ENCODE data around the gene SH3D19. TPM values are rescaled to one million over a fixed set of nuclear protein-coding genes. Genes with fewer than 3 reads are reported as not detected.

SH3D19 gene
- total RNA-seq, 6 experiments from 2014 or later, result 40.2 to 53.8 (median 46.9) TPM

DNA sequence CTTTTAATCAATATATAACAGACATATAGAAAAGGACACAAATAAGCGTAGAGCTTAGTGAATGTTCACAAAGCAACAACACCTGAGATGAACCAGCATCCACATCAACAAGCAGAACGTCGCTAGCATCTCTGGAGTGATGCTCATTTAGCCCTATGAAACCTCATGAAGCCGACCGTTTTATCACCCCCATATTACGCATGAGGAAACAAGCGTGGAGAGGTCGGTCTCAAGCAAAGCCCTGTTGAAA is 226.5 kb downstream of the SH3D19 start:
- H3K27ac ChIP-seq, result peak overlapping the region in 2 of 3 donors; percentile 10 to 37
- TF ChIP-seq POLR2A (IDR thresholded peaks at IDR 0.05), result no peak
- TF ChIP-seq, protein P1, sequence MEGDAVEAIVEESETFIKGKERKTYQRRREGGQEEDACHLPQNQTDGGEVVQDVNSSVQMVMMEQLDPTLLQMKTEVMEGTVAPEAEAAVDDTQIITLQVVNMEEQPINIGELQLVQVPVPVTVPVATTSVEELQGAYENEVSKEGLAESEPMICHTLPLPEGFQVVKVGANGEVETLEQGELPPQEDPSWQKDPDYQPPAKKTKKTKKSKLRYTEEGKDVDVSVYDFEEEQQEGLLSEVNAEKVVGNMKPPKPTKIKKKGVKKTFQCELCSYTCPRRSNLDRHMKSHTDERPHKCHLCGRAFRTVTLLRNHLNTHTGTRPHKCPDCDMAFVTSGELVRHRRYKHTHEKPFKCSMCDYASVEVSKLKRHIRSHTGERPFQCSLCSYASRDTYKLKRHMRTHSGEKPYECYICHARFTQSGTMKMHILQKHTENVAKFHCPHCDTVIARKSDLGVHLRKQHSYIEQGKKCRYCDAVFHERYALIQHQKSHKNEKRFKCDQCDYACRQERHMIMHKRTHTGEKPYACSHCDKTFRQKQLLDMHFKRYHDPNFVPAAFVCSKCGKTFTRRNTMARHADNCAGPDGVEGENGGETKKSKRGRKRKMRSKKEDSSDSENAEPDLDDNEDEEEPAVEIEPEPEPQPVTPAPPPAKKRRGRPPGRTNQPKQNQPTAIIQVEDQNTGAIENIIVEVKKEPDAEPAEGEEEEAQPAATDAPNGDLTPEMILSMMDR (IDR thresholded peaks at IDR 0.05), result no peak
- 33% methylated on average over 3 of the region's 8 CpGs for WGBS (ENCODE audit: insufficient coverage, low coverage, low lambda C conversion rate, missing lambda C conversion rate)
- no peaks in the 10 kb centered on the region for H3K27me3 ChIP-seq
- intact Hi-C loops (cut with DNase I), result no loop called here
- H3K9me3 ChIP-seq, result no peaks in the 10 kb centered on the region
- ATAC-seq, result peak; percentile 9 to 30 (median 13)
- peaks cover 9 to 31% (median 17%) of the 10 kb centered on the region in 4 donors for H3K36me3 ChIP-seq
- no peak for DNase-seq
- H3K4me3 ChIP-seq, result peak overlapping the region; percentile 19 to 91 (median 83)
- peaks cover 0 to 20% (median 6%) of the 10 kb centered on the region in 4 donors for H3K4me1 ChIP-seq

DNA sequence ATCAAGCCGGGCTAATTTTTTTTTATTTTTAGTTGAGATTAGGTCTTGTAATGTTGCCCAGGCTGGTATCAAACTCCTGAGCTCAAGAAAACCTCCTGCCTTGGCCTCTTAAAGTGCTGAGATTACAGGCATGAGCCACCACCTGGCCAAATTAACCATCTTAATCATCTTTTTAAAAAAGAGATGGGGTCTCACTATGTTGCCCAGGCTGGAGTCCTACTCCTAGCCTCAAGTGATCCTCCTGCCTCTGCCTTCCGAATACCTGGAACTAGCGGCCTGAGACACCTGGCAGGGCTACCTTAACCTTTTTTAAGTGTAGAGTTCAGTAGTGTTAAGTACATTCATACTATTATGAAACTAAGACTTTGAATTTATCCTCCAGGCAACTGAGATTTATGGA is 227.6 kb downstream of the SH3D19 start:
- intact Hi-C loops (cut with DNase I), result no loop called here
- 89% methylated on average over 3 of the region's 3 CpGs for WGBS (ENCODE audit: insufficient coverage, low coverage, low lambda C conversion rate, missing lambda C conversion rate)
- Histone ChIP-seq H3K27ac (no peak overlapping the region), H3K4me1 (peaks cover 0 to 20% (median 6%) of the 10 kb centered on the region in 4 donors), H3K27me3 (no peaks in the 10 kb centered on the region), H3K4me3 (no peak overlapping the region), H3K36me3 (peaks cover 3 to 19% (median 10%) of the 10 kb centered on the region in 4 donors), H3K9me3 (no peaks in the 10 kb centered on the region)
- TF ChIP-seq, protein P1 (IDR thresholded peaks at IDR 0.05), result no peak
- DNase-seq (no peak), ATAC-seq (no peak)

DNA sequence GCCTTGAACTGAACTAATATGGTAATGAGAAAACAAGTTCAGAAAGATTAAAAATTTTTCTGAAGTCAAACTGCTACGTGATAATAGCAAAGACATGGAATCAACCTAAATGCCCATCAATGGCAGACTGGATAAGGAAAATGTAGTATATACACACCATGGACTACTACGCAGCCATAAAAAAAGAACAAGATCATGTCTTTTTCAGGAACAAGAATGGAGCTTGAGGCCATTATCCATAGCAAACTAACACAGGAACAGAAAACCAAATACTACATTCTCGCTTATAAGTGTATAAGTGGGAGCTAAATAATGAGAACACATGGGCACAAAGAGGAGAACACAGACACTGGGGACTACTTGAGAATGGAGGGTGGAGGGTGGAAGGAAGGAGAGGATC is 230.3 kb downstream of the SH3D19 start:
- ATAC-seq (no peak), DNase-seq (no peak)
- Histone ChIP-seq H3K27me3 (no peaks in the 10 kb centered on the region), H3K4me1 (no peaks in the 10 kb centered on the region), H3K27ac (no peak overlapping the region), H3K36me3 (no peaks in the 10 kb centered on the region), H3K4me3 (no peak overlapping the region), H3K9me3 (no peaks in the 10 kb centered on the region)
- 93% methylated on average over 3 of the region's 3 CpGs for WGBS (ENCODE audit: insufficient coverage, low coverage, low lambda C conversion rate, missing lambda C conversion rate)
- intact Hi-C loops (cut with DNase I), result no loop called here
- no peak for TF ChIP-seq POLR2A (IDR thresholded peaks at IDR 0.05)
- TF ChIP-seq, protein P1 (IDR thresholded peaks at IDR 0.05), result no peak

DNA sequence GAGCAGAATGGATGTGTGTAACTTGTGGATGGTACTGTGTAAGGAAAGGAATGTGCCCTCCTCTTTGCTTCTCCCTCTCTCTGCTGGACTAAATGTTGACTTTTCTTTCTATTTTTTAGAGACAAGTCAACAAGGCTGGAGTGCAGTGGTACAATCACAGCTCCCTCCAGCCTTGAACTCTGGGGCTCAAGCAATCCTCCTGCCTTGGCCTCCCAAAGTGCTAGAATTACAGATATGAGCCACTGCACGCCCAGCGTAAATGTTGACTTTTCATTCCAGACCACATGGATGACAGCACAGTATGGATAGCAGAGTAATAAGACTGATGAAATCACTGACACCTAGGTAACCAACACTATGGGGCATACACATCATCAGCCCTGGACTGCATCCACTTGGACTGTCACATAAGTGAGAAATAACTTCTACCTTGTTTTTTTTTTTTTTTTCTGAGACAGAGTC is 231.1 kb downstream of the SH3D19 start:
- ATAC-seq (no peak), DNase-seq (no peak)
- H3K4me3 ChIP-seq, result no peak overlapping the region
- H3K27me3 ChIP-seq, result no peaks in the 10 kb centered on the region
- no peak for TF ChIP-seq POLR2A (IDR thresholded peaks at IDR 0.05)
- TF ChIP-seq, protein P1 (IDR thresholded peaks at IDR 0.05), result no peak
- intact Hi-C loops (cut with DNase I), result no loop called here
- no peak overlapping the region for H3K27ac ChIP-seq
- no peaks in the 10 kb centered on the region for H3K9me3 ChIP-seq
- no peaks in the 10 kb centered on the region for H3K4me1 ChIP-seq
- H3K36me3 ChIP-seq, result no peaks in the 10 kb centered on the region
- WGBS (ENCODE audit: insufficient coverage, low coverage, low lambda C conversion rate, missing lambda C conversion rate), result 85% methylated on average over 2 of the region's 2 CpGs

DNA sequence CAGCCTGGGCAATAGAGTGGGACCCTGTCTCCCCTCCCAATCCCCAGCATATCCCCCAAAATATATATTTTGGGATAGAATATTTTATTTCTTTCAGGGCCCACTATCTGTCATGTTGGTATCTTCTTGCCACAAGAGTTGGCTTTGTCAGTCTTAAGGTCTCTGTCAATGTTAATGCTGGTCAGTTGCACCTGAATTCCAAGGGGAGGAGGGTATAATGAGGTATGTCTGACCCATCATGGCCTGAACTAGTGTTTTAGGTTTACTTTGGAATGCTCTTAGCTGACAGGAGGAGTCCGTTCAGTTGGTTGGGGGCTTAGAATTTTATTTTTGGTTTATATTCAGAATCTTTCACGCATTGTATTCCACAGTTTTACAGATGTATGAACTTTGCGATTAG is 232.2 kb downstream of the SH3D19 start:
- H3K9me3 ChIP-seq, result no peaks in the 10 kb centered on the region

More for the DNA sequence above, 232.2 kb downstream of the SH3D19 start:
- H3K4me3 ChIP-seq, result no peak overlapping the region
- H3K4me1 ChIP-seq, result no peaks in the 10 kb centered on the region
- 58% methylated on average over 3 of the region's 3 CpGs for WGBS (ENCODE audit: insufficient coverage, low coverage, low lambda C conversion rate, missing lambda C conversion rate)
- ATAC-seq, result no peak
- H3K27ac ChIP-seq, result no peak overlapping the region
- TF ChIP-seq, protein P1 (IDR thresholded peaks at IDR 0.05), result no peak
- TF ChIP-seq POLR2A (IDR thresholded peaks at IDR 0.05), result no peak
- H3K36me3 ChIP-seq, result no peaks in the 10 kb centered on the region
- DNase-seq, result no peak
- H3K27me3 ChIP-seq, result no peaks in the 10 kb centered on the region
- intact Hi-C loops (cut with DNase I), result no loop called here
